HG02970 (cell line): ENCODE results near the gene CNTNAP1.

Experiments
- ATAC-seq: cut with Tn5 transposase; IDR thresholded peaks from one replicate; pipeline ENCODE4 v1.9.1; 2021; ENCODE audit warnings: mild to moderate bottlenecking, moderate library complexity, moderate number of reproducible peaks; ENCODE audit not compliant: unreplicated experiment, low FRiP score

Gene CNTNAP1

DNA sequence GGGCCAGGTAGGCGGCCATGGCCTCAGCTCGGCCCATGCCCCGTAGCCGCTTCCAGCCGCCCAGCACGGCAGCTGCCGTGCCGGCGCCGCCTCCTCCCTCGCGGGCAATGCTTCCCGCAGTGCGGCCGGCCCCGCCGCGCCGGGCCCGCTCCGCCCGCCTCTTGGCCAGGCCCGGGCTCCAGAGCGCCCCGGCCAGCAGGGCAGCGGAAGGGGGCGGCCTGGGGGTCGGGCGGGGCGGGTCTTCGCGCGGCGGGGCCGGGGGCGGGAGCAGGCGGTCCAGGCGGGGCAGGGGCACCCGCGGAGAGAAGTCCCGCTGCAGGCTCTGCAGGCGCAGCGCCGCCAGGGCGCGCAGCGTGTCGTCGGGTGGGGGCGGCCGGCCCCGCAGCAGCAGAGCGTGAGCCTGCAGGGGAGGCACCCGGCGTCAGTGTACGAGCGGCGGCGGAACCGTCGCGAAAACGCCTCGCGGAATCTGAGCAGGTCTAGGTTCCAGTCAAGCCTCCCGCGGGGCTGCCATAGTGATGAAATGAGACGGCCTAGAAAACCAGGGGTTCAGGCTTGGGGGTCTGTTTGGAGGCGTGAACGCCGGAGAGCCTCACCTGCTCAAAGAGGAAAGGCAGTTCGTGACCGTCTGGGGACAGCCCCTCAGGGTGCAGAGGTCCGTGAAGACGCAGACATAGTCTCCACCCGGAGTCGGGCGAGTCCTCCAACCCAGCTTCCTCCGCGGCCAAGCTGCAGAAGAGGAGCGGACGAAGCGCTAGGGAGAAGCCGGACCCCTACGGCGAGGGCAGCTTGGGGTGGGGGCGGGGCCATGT is 12.1 kb upstream of the CNTNAP1 start:
- no peak for ATAC-seq

GRCh38 chr17:42670789-42671657 is 11.3 kb upstream of the CNTNAP1 start:
- no peak for ATAC-seq

DNA sequence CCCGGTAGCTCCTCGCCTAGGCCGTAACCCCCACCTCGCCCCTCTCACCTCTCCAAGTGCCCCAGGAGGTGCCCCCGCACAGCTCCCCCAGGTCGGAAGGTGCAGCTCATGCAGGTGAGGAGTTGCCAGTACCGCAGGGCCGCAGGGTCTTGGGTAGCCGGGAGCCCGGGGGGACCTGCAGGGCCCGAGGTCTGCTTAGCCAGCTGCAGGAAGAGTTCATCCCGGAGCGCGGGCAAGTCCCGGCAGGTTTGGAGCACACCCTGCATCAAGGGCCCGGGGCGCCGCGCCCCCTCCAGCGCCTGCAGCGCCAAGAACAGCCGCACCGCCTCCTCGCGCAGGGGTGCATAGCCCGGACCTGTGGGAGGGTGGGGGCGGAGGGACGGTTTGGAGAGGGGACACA is 10.3 kb upstream of the CNTNAP1 start:
- no peak for ATAC-seq

DNA sequence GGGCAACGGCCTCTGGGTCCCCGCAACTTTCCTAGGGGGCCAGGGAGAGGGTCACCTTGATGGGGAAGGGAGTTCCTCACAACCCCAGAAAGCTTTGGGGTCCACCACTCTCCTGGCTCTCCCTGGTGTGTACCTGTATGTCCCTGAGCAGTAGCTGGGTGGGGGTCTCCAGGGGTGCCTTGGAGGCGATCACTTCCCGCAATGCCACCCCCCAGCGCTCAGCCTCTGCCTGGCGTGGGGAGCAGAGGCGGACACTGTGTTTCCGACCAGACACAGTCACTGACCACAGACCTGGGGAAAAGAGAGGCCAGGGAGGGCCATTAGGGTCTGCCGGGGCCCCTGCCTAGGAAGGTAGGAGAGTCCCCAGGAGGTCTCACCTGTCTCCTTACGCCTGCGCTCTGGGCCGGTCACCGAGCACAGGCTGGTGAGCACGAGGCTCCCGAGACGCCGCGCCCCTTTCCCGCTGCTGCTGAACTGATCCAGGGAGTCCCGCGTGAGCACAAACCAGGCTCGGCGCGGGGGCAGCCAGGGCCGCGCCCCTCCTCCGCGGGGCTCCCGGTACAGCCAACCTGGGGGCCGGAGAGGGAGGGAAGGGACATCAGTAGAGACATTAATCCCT is 9.0 kb upstream of the CNTNAP1 start:
- ATAC-seq = no peak

- no peak for ATAC-seq
These were observed 8.2 kb upstream of the CNTNAP1 start for GRCh38 chr17:42673885-42674754.

DNA sequence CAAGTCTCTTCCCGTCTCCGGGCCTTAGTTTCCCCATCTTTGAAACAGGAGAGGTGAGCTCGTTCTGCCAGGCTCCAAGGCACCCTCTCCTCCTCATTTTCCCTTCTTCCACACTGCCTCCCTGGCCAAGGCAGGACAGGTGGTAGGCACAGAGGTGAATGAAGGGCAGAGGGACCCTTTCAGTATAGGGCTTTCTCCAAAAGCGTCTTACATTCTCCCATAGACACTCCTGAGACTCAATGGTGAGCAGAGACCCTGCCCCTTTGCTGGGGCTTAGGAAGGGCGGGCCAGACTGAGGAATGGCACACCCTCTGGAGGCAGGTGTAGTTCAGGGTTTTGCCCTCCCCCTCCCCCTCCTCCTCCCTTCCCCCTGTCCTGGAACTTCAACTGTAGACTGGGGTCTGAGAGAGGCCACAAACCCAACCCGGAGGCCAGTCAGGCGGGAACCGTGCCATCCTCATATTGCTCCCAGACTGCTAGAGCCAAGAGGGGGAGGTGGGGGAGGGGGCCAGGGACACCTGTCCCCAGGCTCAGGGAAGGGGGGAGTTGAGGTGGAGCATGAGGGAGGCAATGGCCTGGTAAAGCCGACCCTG is 7.5 kb upstream of the CNTNAP1 start:
- ATAC-seq = no peak

DNA sequence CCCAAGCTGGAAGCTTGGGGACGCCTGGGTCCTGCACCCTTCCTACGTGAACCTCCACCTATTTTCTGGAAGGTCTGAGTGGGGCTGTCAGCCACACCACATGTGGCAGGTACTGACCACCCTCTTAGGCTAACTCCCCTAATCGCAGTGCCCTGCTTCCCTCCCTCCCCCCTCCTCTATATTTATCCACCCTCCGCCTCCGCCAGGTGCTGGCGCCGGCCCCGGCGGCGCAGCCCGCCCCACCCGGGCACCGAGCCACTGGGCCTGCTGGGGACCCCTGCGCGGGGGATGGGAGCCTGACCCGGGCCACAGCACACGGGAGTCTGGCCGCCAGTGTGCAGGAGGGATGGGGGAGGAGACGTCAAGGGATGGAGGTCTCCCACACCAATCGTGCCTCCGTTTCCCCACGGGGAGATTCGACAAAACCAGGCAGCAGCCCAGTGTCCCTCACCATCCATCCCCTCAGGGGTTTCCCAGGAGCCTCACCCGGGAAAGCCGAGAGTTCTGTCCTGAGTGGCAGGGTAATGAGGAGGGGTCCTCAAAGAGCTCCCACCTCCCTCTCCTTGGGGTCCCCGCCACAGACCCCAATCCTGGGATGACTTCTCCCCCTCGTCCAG is 6.9 kb upstream of the CNTNAP1 start:
- ATAC-seq = no peak

GRCh38 chr17:42675965-42676423 is 6.3 kb upstream of the CNTNAP1 start:
- ATAC-seq = no peak

- ATAC-seq = no peak
These were observed 5.8 kb upstream of the CNTNAP1 start, which contains the start of gene PLEKHH3 for GRCh38 chr17:42676424-42677011. Gene PLEKHH3 (minus strand): TSS chr17:42676994. CDS start chr17:42676563, 431 bp downstream.

DNA sequence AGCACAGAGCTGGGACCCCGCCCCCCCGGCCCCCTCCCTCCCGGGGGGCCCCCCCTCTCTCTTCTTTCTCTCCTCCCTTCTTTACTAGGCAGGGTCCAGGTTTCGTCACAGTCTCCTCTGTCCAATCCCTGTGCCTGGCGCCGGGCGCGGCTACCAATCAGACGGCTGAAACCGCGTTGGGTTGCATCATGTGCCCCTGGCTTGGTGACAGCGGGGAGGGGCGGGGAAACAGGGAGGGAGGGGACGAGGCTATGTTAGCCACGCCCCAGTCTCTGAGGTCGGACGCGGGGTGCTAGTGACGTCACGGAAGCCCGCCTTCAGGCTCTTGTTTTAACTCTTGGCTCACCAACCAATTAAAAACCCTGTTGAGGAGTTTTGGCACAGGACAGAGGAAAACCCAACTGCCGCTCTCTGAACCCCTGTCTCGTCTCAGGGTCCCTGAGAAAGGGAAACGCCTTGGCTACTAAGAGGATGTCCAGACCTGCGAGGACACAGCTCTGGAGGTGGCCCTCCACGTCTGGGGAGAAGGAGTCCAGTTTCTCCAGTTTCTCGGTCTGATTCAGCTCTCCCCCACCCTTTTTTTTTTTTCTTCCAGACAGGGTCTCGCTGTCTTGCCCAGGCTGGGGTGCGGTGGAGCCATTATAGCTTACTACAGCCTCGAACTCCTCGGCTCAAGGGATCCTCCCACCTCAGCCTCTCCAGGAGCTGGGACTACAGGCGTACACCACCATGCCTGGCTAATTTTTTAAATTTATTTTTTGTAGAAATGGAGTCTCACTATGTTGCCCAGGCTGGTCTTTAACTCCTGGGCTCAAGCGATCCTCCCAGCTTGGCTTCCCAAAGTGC is 5.1 kb upstream of the CNTNAP1 start:
- ATAC-seq = peak; percentile 49

DNA sequence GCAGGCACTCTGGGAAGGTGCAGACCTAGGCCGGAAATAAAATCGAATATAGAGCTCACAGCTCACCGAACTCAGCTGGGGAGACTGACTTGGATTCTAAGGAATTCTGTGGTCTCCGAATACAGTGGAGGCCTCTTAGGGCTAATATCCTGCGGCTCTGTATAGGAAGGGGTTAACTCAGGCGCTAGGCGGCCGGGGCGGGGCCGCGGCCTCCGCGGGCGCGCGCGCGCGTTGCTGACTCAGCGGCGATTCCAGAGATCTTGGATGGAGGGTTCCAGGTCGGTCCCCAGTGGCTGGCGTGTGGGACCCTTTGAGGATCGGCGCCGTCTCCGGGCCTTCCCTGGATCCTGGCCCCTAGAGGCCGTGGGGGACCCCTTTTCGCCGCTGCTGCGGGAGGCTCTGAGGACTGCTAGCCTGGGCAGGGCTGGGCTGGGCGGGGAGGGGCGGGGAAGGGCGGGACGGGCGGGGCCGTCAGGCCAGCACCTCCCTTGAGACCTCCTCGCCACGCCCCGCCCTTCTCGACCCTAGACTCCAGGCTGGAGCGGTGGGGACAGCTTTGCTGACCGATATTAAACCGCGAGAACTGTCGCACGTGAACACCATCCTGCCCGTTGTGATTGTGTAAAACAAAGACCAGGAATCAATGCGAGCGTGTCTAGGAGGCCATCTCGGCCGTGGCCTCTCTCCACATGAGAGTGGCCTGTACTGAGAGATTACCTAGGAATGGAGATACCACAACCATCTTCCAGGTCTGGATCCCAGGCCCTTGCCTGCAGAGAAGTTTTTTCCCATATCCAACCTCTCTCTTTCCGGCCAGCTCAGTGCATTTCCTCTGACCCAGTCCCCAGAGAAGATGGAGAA is 4.2 kb upstream of the CNTNAP1 start:
- ATAC-seq = no peak

DNA sequence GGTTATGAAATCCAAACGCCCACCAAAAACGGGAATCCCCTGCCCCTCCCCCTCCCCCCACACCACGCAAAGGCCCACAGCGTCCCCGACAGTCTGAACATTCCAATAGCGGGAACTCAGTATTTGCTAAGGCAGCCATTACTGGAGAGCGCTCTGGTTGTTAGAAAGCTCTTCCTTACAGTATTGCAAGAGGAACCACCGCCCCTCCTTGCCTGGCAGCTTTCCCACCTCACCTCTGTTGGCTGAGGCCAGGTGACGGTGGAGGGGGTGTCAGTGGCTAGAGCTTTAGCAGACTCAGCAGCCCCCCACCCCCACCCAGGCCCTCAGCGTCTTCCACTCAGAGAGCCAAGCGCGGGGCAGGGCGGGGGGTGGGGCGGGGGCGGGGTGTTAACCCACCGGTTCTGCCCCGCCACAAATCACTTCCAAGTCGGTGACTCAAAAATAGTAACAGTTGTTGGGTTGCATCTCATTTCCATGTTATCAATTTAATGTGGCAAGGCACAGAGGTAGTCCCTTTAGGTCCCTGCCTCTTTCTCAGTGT is 3.3 kb upstream of the CNTNAP1 start:
- no peak for ATAC-seq

- ATAC-seq = no peak
These were observed 2.6 kb upstream of the CNTNAP1 start for GRCh38 chr17:42679492-42680330.

DNA sequence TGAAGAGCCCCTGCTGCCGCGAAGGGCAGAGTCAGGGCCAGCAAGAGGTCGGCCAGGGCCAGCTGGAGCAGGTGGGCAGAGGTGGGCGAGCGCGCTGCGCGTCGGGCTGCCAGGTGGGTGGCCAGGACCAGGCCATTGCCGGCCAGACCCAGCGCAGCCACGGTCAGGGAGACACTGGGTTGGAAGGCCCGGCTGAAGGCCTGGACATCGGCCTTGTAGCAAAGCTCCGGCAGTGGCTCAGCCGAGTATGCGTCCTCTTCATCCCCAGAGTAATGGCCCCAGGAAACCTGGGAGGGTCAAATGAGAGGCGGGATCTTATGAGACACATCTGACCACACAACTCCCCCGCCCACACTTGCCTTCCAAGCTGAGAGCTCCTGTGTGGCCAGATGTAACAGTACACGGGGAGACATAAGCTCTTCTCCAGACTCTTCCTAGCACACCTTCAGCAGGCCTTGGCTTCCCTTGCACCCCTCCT is 2.0 kb upstream of the CNTNAP1 start:
- ATAC-seq = no peak

DNA sequence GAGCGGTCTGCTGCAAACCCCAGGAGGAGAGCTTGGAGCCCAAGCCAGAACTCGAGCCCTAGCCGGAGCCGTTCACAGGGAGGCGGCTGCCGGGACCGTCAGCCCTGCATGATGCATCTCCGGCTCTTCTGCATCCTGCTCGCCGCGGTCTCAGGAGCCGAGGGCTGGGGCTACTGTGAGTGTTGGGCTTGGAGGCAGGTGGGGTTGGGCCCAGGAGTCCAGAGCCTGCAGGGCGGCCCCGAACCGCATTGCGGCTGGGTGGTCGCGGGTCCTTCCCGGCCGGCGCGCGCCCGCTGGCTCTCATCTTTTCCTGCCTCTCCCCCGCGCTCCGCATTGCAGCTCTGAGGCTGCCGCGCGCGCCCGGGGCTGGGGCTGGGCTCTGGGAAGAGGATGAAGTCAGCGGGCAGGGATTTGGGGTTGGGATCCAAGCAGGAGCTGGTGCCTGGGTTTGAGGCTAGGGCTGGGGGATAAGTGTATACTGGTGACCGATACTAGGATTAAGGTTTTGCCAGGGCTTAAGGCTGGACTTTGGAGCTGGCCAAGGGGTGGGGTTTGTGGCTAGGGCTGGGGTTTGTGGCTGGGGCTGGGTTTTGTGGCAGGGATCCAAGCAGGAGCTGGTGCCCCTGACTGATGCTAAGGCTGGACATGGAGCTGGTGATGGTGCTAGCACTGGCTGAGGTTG is 532 bp downstream of the CNTNAP1 start:
- no peak for ATAC-seq
